22Rv1 (cell line): ENCODE data around the gene SASH1.

Experiments used
- CTCF ChIP-seq: fragments of 450-650 bp; IDR thresholded peaks from 2 replicates; pipeline ENCODE4 v1.5.1; 2017; ENCODE audit warnings: mild to moderate bottlenecking
- ZFX ChIP-seq: fragments of 450-650 bp; IDR thresholded peaks from 2 replicates; pipeline ENCODE4 v1.6.1; 2017; ENCODE audit warnings: antibody characterized with exemption, borderline replicate concordance

GRCh38 chr6:148596891-148597455 lies 254.3 kb downstream of the SASH1 start:
- TF ChIP-seq CTCF (no peak), ZFX (no peak)
